GM18526 (cell line): ENCODE measurements around the gene IL1RAPL2.

Source experiments
- POLR2A ChIP-seq: IDR thresholded peaks from 3 replicates; pipeline ENCODE4 v1.6.1; 2011; ENCODE audit not compliant: insufficient read length; ENCODE audit errors: extremely low read depth

The IL1RAPL2 gene

GRCh38 chrX:104749951-104750610, 184.1 kb downstream of the IL1RAPL2 start:
- no peak for TF ChIP-seq POLR2A

GRCh38 chrX:104762641-104763040, 196.6 kb downstream of the IL1RAPL2 start:
- no peak for TF ChIP-seq POLR2A

GRCh38 chrX:104789784-104790183, 223.8 kb downstream of the IL1RAPL2 start:
- TF ChIP-seq POLR2A = no peak

- no peak for TF ChIP-seq POLR2A
These were observed 229.8 kb downstream of the IL1RAPL2 start for GRCh38 chrX:104795804-104796203.

DNA sequence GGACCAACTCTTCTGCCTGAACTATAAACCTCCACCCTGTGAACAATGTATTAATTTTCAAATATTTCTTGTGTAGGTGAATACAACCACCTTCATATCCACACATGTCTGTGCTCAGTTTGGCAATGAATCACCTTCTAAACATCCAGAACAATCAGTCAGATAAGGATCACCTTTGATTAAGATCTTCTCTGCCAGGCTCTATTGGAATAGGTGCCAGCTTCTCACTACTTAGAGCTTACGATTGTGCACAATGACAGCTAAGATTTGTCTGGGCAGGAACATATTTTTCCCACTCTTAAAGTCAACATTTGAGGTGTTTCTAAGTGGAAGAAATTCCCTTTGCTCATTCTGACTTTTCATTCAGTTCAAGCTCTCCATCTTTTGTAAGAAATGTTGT, 237.2 kb downstream of the IL1RAPL2 start:
- TF ChIP-seq POLR2A = no peak

GRCh38 chrX:104806346-104806745, 240.3 kb downstream of the IL1RAPL2 start:
- TF ChIP-seq POLR2A = no peak

GRCh38 chrX:104833401-104833800, 267.4 kb downstream of the IL1RAPL2 start:
- no peak for TF ChIP-seq POLR2A

GRCh38 chrX:104842646-104843045, 276.6 kb downstream of the IL1RAPL2 start:
- TF ChIP-seq POLR2A = no peak

DNA sequence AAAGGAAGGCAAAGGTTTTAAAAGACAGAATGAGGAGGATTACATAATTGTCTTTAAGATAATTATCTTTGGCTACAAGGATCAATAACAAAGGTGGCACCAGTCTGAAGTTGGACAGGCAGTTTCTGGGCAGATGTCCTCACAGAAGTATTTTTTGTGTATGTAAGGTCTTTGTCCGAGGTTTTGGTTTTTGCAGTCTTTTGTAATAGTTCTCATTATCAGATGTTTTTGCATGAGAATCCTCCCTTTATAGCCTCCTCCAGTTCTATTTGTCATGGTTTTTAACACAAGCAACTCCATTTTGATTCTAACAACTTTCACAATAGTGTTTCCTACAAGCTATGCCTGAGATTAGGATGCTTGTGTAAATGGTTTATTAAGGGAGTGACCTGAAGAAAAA, 286.2 kb downstream of the IL1RAPL2 start:
- TF ChIP-seq POLR2A = no peak

DNA sequence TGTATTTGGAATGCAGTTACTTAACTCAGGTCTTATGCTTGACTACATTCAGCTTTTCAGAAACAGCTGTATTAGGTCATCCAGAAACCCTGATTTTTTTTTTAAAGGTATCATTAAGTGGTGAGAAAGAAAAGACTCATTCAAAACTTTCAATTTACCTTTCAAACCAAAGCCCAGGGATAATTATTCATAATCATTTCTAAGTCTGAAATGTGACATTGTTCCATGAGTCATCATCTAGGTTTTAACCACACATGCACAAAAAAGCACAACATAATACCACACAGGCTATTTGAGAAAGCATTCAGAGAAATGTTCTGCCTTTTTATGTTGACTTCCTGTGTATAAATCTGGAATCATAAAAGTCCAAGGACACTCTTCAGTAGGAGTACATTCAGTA, 288.2 kb downstream of the IL1RAPL2 start:
- TF ChIP-seq POLR2A = no peak

GRCh38 chrX:104854790-104855340, 288.9 kb downstream of the IL1RAPL2 start:
- no peak for TF ChIP-seq POLR2A

DNA sequence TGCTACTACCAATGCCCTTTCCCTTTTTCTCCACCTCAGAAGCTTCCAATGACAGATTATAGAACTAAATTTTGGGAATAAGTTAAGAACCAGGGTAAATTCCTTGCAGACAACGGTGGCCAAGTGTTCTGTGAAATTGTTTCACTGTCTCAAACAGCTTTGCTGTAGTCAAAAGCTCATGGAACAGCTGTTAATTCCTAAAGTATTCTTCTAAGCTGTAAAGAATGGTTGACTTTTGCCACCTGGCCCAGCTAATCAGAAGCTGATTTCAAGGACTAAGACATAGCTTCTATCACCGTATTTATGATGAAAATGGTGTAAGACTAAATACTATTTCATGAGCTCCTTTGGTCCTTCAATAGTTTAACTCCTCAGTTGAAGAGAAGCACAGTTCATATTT, 297.5 kb downstream of the IL1RAPL2 start:
- TF ChIP-seq POLR2A = no peak

DNA sequence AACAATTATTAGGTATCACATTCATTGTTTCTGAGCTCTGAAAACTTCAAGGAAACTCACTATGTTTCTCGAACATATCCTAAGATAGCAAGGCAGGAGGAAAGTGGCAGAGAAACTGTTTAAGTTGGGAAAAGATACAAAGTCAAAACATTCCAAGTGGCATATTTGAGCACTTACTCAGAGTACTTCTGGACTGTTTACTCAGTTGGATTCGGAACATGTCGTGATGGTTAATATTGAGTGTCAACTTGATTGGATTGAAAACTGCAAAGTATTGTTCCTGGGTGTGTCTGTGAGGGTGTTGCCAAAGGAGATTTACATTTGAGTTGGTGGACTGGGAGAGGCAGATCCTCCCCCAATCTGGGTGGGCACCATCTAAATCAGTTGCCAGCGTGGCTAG, 298.3 kb downstream of the IL1RAPL2 start:
- no peak for TF ChIP-seq POLR2A

DNA sequence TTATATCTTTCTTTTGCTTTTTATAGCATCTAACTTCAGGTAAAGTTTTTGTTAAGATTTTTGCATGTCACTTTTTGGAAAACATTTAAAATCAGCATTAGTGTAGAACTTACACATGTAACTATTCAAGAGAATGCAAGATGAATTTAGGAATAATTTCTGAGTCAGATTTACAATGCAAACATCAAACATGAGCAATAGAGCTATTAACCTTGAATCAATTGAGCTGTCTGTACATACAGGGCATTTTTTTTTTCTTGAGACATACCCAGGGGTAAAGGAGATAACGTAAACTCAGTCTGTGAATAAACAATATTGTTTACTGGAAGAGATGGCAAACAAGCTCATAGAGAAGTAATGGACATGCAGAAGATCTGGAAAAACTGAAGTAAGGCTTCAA, 311.5 kb downstream of the IL1RAPL2 start:
- no peak for TF ChIP-seq POLR2A

DNA sequence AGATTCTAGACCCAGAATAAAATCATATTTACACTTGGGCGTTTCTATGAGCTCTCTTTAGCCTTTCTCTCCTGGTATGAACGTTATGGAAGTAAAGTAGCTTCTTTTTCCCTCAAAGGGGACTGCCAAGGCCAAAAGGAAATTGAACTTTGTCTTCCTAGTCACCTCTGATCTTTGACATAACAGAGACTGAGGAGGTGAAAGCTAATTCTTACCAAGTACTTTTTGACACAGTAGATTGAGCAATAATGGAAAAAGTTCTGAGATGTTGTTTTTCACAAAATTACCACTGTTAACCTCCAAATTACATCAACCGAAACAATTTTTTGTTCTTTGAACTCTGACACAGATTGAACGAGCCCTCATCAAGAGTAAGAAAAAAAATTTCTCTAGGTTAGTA, 336.1 kb downstream of the IL1RAPL2 start:
- no peak for TF ChIP-seq POLR2A

- no peak for TF ChIP-seq POLR2A
These were observed 347.3 kb downstream of the IL1RAPL2 start for GRCh38 chrX:104913348-104913747.

GRCh38 chrX:104918122-104918521, 352.1 kb downstream of the IL1RAPL2 start:
- no peak for TF ChIP-seq POLR2A

GRCh38 chrX:104921584-104922205, 355.7 kb downstream of the IL1RAPL2 start:
- no peak for TF ChIP-seq POLR2A
